Measurements from ENCODE around the gene PLXDC1.
A peak's percentile ranks its signal among the peaks of the same experiment; 100 is the strongest.

PLXDC1 gene

DNA sequence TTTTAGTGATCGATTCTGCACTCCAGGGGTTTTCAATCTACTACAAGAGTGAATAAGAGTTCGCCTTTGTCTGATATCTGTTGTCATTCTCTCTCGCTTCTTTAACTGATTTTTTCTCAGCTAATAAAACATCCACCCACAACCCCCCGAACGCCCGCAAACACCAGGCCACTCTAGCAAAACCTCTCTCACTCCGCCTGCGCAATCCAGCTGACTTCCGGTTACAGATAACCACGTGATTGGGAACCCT lies 48.3 kb upstream of the PLXDC1 start:
- Histone ChIP-seq H3K9me3 (replicated peaks; ENCODE audit: insufficient read depth, low read length) (no peaks in the 10 kb centered on the region), H3K4me2 (ENCODE audit: low read depth, low read length) (peak overlapping the region; percentile 91), H3K4me3 (ENCODE audit: low read length) (peak overlapping the region; percentile 94), H3K4me1 (ENCODE audit: low read length) (peaks cover 22% of the 10 kb centered on the region), H2AFZ (ENCODE audit: low read length) (peak overlapping the region; percentile 81), H3K79me2 (ENCODE audit: low read length) (peaks cover 47% of the 10 kb centered on the region), H4K20me1 (ENCODE audit: insufficient read depth, low read length) (peaks cover 11% of the 10 kb centered on the region), H3K27ac (ENCODE audit: low read length) (peak overlapping the region; percentile 89), H3K9ac (ENCODE audit: low read length) (peak overlapping the region; percentile 99), H3K36me3 (replicated peaks; ENCODE audit: insufficient read depth, low read length) (peaks cover 19% of the 10 kb centered on the region), H3K27me3 (replicated peaks; ENCODE audit: insufficient read depth, low read length) (no peaks in the 10 kb centered on the region), H3F3A (ENCODE audit: insufficient read depth, low read length) (peaks cover 67% of the 10 kb centered on the region), H3K9me2 (replicated peaks; ENCODE audit: insufficient read depth, low read length) (no peaks in the 10 kb centered on the region)
- TF ChIP-seq EZH2phosphoT487 (IDR thresholded peaks at IDR 0.05; ENCODE audit: low read length), result no peak
- TF ChIP-seq, protein P1, sequence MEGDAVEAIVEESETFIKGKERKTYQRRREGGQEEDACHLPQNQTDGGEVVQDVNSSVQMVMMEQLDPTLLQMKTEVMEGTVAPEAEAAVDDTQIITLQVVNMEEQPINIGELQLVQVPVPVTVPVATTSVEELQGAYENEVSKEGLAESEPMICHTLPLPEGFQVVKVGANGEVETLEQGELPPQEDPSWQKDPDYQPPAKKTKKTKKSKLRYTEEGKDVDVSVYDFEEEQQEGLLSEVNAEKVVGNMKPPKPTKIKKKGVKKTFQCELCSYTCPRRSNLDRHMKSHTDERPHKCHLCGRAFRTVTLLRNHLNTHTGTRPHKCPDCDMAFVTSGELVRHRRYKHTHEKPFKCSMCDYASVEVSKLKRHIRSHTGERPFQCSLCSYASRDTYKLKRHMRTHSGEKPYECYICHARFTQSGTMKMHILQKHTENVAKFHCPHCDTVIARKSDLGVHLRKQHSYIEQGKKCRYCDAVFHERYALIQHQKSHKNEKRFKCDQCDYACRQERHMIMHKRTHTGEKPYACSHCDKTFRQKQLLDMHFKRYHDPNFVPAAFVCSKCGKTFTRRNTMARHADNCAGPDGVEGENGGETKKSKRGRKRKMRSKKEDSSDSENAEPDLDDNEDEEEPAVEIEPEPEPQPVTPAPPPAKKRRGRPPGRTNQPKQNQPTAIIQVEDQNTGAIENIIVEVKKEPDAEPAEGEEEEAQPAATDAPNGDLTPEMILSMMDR (IDR thresholded peaks at IDR 0.05; ENCODE audit: low read length), result no peak
- no peak for TF ChIP-seq EZH2 (optimal IDR thresholded peaks at IDR 0.05; ENCODE audit: low read depth, low read length)
- DNase-seq, result peak; percentile 96

GRCh38 chr17:39198186-39198566 lies 46.7 kb upstream of the PLXDC1 start:
- H2AFZ ChIP-seq (ENCODE audit: low read length), result peak overlapping the region; percentile 47; the same call in 1 of the 2 replicates
- peaks cover 12% of the 10 kb centered on the region for H3K36me3 ChIP-seq (replicated peaks; ENCODE audit: insufficient read depth, low read length)
- H3K79me2 ChIP-seq (ENCODE audit: low read length), result peaks cover 63% of the 10 kb centered on the region
- no peak overlapping the region for H3K27ac ChIP-seq (ENCODE audit: low read length)
- no peaks in the 10 kb centered on the region for H3K27me3 ChIP-seq (replicated peaks; ENCODE audit: insufficient read depth, low read length)
- H3K4me1 ChIP-seq (ENCODE audit: low read length), result peaks cover 30% of the 10 kb centered on the region
- H3F3A ChIP-seq (ENCODE audit: insufficient read depth, low read length), result peaks cover 52% of the 10 kb centered on the region
- DNase-seq, result no peak
- TF ChIP-seq, protein P1 (IDR thresholded peaks at IDR 0.05; ENCODE audit: low read length), result no peak
- no peak for TF ChIP-seq EZH2 (optimal IDR thresholded peaks at IDR 0.05; ENCODE audit: low read depth, low read length)
- no peak for TF ChIP-seq EZH2phosphoT487 (IDR thresholded peaks at IDR 0.05; ENCODE audit: low read length)
- no peaks in the 10 kb centered on the region; the same call in none of the 2 replicates for H4K20me1 ChIP-seq (ENCODE audit: insufficient read depth, low read length)
- peak overlapping the region; percentile 89; the same call in 1 of the 2 replicates for H3K4me2 ChIP-seq (ENCODE audit: low read depth, low read length)
- H3K4me3 ChIP-seq (ENCODE audit: low read length), result no peak overlapping the region
- no peaks in the 10 kb centered on the region for H3K9me3 ChIP-seq (replicated peaks; ENCODE audit: insufficient read depth, low read length)
- no peak overlapping the region for H3K9ac ChIP-seq (ENCODE audit: low read length)
- H3K9me2 ChIP-seq (replicated peaks; ENCODE audit: insufficient read depth, low read length), result no peaks in the 10 kb centered on the region

- Histone ChIP-seq H3K36me3 (replicated peaks; ENCODE audit: insufficient read depth, low read length) (peaks cover 11% of the 10 kb centered on the region; the same call in 1 of the 2 replicates), H3K4me2 (ENCODE audit: low read depth, low read length) (peak within 1 kb of the TSS; percentile 89), H3K27me3 (replicated peaks; ENCODE audit: insufficient read depth, low read length) (no peaks in the 10 kb centered on the region), H3F3A (ENCODE audit: insufficient read depth, low read length) (peaks cover 48% of the 10 kb centered on the region), H3K9me3 (replicated peaks; ENCODE audit: insufficient read depth, low read length) (no peaks in the 10 kb centered on the region), H3K27ac (ENCODE audit: low read length) (peak within 1 kb of the TSS; percentile 91; the same call in 1 of the 2 replicates), H3K9ac (ENCODE audit: low read length) (peak within 1 kb of the TSS; percentile 73), H3K9me2 (replicated peaks; ENCODE audit: insufficient read depth, low read length) (no peaks in the 10 kb centered on the region), H3K4me3 (ENCODE audit: low read length) (peak within 1 kb of the TSS; percentile 86), H3K79me2 (ENCODE audit: low read length) (peaks cover 65% of the 10 kb centered on the region), H2AFZ (ENCODE audit: low read length) (peak within 1 kb of the TSS; percentile 47; the same call in 1 of the 2 replicates), H3K4me1 (ENCODE audit: low read length) (peaks cover 30% of the 10 kb centered on the region), H4K20me1 (ENCODE audit: insufficient read depth, low read length) (no peaks in the 10 kb centered on the region; the same call in 1 of the 2 replicates)
- no peak for TF ChIP-seq EZH2 (optimal IDR thresholded peaks at IDR 0.05; ENCODE audit: low read depth, low read length)
- TF ChIP-seq, protein P1 (IDR thresholded peaks at IDR 0.05; ENCODE audit: low read length), result no peak
- peak; percentile 69 for DNase-seq
These were observed 46.1 kb upstream of the PLXDC1 start, which contains the start of gene CACNB1 for GRCh38 chr17:39197380-39198185. Gene CACNB1 (minus strand): TSS chr17:39197669. CDS start chr17:39197495, 174 bp downstream.
